OCI-LY1 (cell line): ENCODE measurements around the gene NUP214.

ENCODE experiments used
- H2AFZ ChIP-seq: fragments of 200-600 bp; sonication (generic), shearing (Covaris generic); 2 replicates; pipeline ENCODE4 v1.6.0; 2014; ENCODE audit warnings: antibody characterized with exemption, mild to moderate bottlenecking, low read length
- H3F3A ChIP-seq: fragments of 200-600 bp; sonication (generic), shearing (Covaris generic); 2 replicates; pipeline ENCODE4 v1.6.0; 2014; ENCODE audit warnings: mild to moderate bottlenecking, antibody characterized with exemption, low read length, moderate library complexity; ENCODE audit not compliant: insufficient read depth
- H3K27ac ChIP-seq: fragments of 200-600 bp; sonication (generic); 2 replicates; pipeline ENCODE4 v1.5.1; 2014; ENCODE audit warnings: low read length, mixed run types, mild to moderate bottlenecking, low read depth; ENCODE audit not compliant: poor library complexity, severe bottlenecking
- H3K27me3 ChIP-seq: fragments of 200-600 bp; sonication (generic); 2 replicates; pipeline ENCODE4 v1.6.0; 2014; ENCODE audit warnings: antibody characterized with exemption, mild to moderate bottlenecking, low read length, moderate library complexity; ENCODE audit not compliant: insufficient read depth
- H3K36me3 ChIP-seq: fragments of 200-600 bp; sonication (generic); 2 replicates; pipeline ENCODE4 v1.6.1; 2014; ENCODE audit warnings: mild to moderate bottlenecking, antibody characterized with exemption, low read length, moderate library complexity, mixed read lengths; ENCODE audit not compliant: insufficient read depth
- H3K4me1 ChIP-seq: fragments of 200-600 bp; sonication (generic); 2 replicates; pipeline ENCODE4 v1.5.1; 2014; ENCODE audit warnings: mild to moderate bottlenecking, low read length, moderate library complexity; ENCODE audit not compliant: insufficient read depth, severe bottlenecking
- H3K4me2 ChIP-seq: fragments of 200-600 bp; sonication (generic), shearing (Covaris generic); 2 replicates; pipeline ENCODE4 v1.6.1; 2014; ENCODE audit warnings: low read length
- H3K4me3 ChIP-seq: fragments of 200-600 bp; sonication (generic); 2 replicates; pipeline ENCODE4 v1.5.1; 2014; ENCODE audit warnings: low read length, low read depth, mild to moderate bottlenecking, mixed read lengths; ENCODE audit not compliant: poor library complexity, severe bottlenecking
- H3K79me2 ChIP-seq: fragments of 200-600 bp; shearing (Covaris generic); 2 replicates; pipeline ENCODE4 v1.6.1; 2016; ENCODE audit warnings: mixed run types, low read length, mixed read lengths; ENCODE audit not compliant: insufficient read depth
- H3K9ac ChIP-seq: fragments of 200-600 bp; sonication (generic), shearing (Covaris generic); 2 replicates; pipeline ENCODE4 v1.6.1; 2014; ENCODE audit warnings: mild to moderate bottlenecking, low read length, mixed read lengths
- H3K9me2 ChIP-seq: fragments of 200-600 bp; sonication (generic), shearing (Covaris generic); 2 replicates; pipeline ENCODE4 v1.6.1; 2014; ENCODE audit warnings: low read depth, mild to moderate bottlenecking, low read length, mixed read lengths
- H3K9me3 ChIP-seq: fragments of 200-600 bp; shearing (Covaris generic); 2 replicates; pipeline ENCODE4 v1.6.1; 2014; ENCODE audit warnings: low read length, mixed read lengths
- H4K20me1 ChIP-seq: fragments of 200-600 bp; sonication (generic), shearing (Covaris generic); 2 replicates; pipeline ENCODE4 v1.6.0; 2016; ENCODE audit warnings: mild to moderate bottlenecking, low read length; ENCODE audit not compliant: insufficient read depth
- CTCF ChIP-seq: fragments of 200-600 bp; sonication (generic), shearing (Covaris generic); IDR thresholded peaks from 2 replicates; pipeline ENCODE4 v1.5.1; 2017; ENCODE audit warnings: mild to moderate bottlenecking, antibody characterized with exemption, low read length, moderate library complexity, mixed read lengths
- EZH2 ChIP-seq: fragments of 200-600 bp; sonication (generic), shearing (Covaris generic); IDR thresholded peaks from 2 replicates; pipeline ENCODE4 v1.8.0; 2017; ENCODE audit warnings: borderline replicate concordance, mixed run types, mild to moderate bottlenecking, antibody characterized with exemption, low read length, moderate library complexity, mixed read lengths

Gene NUP214

DNA sequence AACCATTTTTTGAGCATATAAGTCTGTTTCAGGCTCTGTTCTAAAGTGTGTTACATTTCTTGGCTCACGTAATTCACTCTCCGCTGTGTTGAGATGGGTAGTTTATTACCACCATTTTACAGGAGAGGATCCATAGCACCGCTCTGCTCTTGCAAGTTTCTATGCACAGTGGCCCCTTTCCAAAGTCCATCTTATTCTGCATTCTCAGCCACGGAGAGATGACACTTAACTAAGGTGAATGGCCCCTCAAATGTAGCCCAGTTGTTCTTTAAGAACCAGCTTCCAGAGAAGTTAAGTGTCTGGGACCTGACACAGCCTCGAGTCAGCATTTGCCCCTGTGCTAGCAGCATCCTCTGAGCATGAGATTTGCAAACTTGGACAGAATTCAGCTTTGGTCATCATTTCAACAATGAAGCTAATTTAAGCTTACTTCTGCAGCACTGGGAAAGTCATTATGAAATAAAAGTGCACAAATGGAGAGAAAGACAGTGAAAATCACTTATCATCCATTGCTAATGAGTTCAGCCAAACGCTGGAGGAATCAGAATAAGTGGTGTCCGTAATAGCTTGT is 89.0 kb downstream of the NUP214 start:
- Histone ChIP-seq H3F3A (no peaks in the 10 kb centered on the region), H2AFZ (no peak overlapping the region), H3K9ac (no peak overlapping the region), H3K9me2 (no peaks in the 10 kb centered on the region), H3K4me1 (no peaks in the 10 kb centered on the region), H3K4me3 (no peak overlapping the region), H3K4me2 (no peak overlapping the region), H3K27me3 (no peaks in the 10 kb centered on the region), H3K36me3 (peaks cover 13% of the 10 kb centered on the region), H3K79me2 (no peaks in the 10 kb centered on the region), H3K27ac (no peak overlapping the region), H3K9me3 (no peaks in the 10 kb centered on the region), H4K20me1 (no peaks in the 10 kb centered on the region)
- no peak for TF ChIP-seq EZH2
- no peak for TF ChIP-seq CTCF

GRCh38 chr9:131214876-131215275 is 89.5 kb downstream of the NUP214 start:
- Histone ChIP-seq H2AFZ (no peak overlapping the region), H3K36me3 (peaks cover 13% of the 10 kb centered on the region), H3K9me3 (no peaks in the 10 kb centered on the region)

GRCh38 chr9:131216806-131217205 is 91.4 kb downstream of the NUP214 start:
- no peaks in the 10 kb centered on the region for H3K79me2 ChIP-seq
- no peak overlapping the region for H3K9ac ChIP-seq
- no peaks in the 10 kb centered on the region for H3K9me3 ChIP-seq
- H3K36me3 ChIP-seq: peaks cover 5% of the 10 kb centered on the region
- no peak overlapping the region for H2AFZ ChIP-seq
- no peaks in the 10 kb centered on the region for H3K9me2 ChIP-seq
- no peak overlapping the region for H3K4me2 ChIP-seq
- no peaks in the 10 kb centered on the region for H4K20me1 ChIP-seq
- TF ChIP-seq EZH2: no peak
- no peak for TF ChIP-seq CTCF
- H3F3A ChIP-seq: no peaks in the 10 kb centered on the region
- no peaks in the 10 kb centered on the region for H3K27me3 ChIP-seq
- no peak overlapping the region for H3K4me3 ChIP-seq
- H3K27ac ChIP-seq: no peak overlapping the region
- H3K4me1 ChIP-seq: no peaks in the 10 kb centered on the region

More at GRCh38 chr9:131214876-131215275, 89.5 kb downstream of the NUP214 start:
- Histone ChIP-seq H3K4me2 (no peak overlapping the region), H3K27me3 (no peaks in the 10 kb centered on the region), H3K4me3 (no peak overlapping the region), H3K9me2 (no peaks in the 10 kb centered on the region), H3K27ac (no peak overlapping the region), H3F3A (no peaks in the 10 kb centered on the region), H3K79me2 (no peaks in the 10 kb centered on the region), H3K4me1 (no peaks in the 10 kb centered on the region), H3K9ac (no peak overlapping the region), H4K20me1 (no peaks in the 10 kb centered on the region)
- TF ChIP-seq EZH2 (no peak), CTCF (no peak)
